ENCODE data around the gene TRABD.
"Not testable (repeated sequence)": the region's sequence is repeated elsewhere in the genome, so short reads cannot be mapped to it uniquely, and the experiment has no call there.

TRABD gene

DNA sequence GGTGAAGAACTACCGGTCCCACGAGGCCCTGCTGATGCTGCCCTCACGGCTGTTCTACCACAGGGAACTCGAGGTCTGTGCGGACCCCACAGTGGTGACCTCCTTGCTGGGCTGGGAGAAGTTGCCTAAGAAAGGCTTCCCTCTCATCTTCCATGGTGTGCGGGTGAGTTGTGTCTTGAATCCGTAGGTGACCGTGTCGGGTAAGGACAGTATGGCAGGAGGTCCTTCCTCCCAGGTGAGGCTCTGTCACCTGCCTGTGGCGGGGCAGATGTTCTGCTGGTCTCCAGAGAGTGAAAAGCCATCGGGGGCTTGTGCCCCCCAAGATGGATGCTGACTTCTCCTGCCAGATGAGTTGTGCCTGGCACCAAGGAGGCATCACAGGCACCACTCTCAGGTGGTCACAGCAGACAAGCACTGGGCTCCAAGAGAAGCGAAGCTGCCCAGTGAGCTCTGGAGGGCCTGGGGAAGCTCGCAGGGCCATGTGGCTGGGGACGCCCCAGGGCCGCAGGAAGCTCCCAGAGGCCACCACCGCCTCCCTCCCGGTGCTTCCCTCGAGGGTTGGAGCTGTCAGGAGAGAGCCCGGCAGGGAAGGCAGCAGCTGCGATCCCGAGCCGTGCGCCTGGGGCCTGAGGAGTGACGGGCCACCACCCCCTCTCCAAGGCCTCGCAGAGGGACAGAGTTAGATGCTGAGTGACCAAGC lies 32.5 kb upstream of the TRABD start:
- no peak for DNase-seq

DNA sequence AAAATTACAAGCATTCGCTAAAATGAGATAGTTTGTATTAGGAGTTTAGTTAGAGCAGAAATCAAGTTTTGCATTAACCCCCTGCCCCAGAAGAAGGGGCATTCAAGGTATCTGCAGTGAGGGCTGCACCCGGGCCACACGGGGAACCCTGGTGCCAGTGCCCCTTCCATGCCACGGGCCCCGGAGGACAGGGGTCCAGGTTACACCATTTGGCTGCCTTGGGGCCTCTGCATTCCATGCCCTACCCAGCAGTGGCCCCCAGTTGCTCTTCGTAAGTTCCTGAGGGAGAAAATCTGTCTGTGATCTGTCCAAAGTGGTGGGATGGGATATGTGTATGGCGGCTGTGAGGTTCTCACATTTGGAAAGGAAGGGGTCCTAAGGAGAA lies 32.0 kb upstream of the TRABD start:
- DNase-seq: no peak

DNA sequence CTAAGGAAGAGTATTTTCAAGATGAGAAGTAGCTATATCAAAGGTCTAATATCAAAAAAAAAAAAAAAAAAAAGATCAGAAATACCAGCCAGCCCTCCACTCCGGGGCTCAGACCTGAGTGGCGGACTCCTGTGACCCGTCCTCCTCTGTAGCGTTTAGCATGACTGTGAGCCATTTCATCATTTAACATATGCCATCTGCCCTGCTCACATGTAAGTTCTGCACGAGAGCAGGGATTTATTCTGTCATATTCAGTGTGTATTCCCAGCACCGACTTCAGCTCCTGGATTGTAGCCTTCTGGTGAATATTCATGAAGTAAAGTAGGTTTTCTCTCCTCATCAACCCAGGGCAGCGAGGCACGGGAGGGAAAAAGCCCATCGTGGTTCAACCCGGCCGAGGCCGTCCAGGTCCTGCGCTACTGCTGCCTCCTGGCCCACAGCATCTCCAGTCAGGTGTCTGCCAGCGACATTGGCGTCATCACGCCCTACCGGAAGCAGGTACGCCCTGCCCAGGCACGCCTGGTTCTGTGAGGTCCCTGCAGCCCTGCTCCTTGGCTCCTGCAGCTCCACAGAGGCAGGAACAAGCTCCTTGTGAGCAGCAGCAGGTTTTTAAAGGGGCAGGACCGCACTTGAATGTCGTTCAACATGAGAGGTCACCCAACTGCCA lies 27.9 kb upstream of the TRABD start:
- DNase-seq: no peak

DNA sequence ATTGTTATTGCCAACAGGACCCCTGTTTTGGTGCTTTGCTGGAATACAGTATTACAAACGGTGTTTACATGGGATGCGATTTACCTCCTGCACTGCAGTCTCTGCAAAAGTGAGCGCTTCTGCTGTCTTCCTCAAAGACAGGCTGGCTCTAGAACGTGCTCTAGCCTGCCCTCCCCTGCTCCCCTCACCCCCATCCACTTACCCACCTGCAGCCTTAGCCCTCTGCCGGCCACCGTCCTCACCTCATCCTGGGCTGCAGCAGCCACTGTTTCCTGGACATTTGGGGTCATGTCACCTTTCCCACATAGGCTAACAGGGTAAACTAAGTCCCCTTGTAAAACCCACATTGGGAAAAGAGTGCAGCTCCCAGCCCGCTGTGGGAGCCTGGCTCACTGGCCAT lies 24.8 kb upstream of the TRABD start:
- DNase-seq: no peak

DNA sequence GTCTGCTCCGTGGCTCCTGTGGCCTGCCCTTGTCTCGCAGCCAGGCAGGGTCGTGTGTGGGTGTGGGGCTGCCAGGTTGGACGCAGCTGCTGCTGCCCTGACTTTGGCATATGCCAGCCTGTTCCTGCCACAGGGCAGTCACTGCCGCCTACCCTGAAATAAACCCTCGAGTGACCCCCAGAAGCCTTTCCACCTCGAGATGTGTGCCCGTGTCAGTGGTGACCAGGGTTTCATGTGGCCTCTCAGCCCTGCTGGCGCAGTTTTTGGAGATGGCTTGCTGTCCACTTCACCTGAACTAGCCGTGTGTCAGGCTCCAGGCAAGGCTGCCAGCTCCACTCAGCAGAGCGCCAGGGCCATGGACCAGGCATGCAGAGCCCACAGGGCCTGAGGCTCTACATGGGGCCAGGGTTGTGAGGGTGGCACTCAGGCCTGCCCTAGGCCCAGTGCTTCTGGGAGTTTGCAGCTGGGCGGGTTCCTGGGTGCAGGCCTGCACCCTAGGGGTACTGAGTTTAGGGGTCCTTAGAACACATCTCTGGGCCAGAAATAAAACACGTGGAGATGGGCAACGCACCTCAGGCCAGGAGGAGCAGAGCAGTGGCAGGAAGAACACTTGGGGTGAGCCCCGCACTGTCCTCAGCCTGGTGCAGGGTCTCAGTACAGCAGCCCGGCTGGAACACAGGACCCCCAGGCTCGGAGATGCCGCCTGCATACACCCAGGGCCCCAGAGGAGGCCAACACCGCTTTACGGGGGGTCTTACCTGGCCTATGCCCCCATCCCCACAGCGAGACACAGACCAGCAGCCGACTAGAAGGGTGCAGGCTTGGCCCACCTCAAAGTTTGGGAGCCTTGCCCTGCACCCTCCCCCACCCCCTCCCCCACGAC lies 24.0 kb upstream of the TRABD start:
- DNase-seq: no peak

DNA sequence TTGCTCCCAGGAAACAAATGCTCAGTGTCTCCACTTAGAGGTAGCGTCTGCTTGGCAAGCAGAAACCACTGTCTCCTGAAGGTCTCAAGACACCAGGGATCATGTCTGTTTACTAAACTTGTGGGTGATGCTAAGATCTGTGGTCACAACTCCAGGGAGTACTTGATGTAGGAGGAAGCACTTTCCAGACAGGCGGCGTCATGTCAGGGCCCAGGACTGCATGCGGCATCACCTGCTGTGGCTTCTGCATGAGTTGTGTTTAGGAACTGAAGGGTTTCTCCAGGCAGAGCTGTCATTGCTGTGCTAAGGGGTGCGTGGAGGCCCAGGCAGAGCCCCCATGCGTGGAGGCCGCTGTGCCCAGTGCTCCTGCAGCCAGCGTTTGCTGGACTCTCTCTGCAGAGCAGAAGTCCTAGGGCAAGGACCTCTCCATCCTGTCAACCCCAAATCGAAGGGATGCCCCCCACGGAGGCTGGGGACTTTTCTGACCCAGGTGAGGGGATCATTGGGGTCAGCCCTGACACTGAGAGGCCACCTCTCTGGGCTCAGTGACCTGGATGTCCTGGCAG lies 23.2 kb upstream of the TRABD start:
- no peak for DNase-seq

DNA sequence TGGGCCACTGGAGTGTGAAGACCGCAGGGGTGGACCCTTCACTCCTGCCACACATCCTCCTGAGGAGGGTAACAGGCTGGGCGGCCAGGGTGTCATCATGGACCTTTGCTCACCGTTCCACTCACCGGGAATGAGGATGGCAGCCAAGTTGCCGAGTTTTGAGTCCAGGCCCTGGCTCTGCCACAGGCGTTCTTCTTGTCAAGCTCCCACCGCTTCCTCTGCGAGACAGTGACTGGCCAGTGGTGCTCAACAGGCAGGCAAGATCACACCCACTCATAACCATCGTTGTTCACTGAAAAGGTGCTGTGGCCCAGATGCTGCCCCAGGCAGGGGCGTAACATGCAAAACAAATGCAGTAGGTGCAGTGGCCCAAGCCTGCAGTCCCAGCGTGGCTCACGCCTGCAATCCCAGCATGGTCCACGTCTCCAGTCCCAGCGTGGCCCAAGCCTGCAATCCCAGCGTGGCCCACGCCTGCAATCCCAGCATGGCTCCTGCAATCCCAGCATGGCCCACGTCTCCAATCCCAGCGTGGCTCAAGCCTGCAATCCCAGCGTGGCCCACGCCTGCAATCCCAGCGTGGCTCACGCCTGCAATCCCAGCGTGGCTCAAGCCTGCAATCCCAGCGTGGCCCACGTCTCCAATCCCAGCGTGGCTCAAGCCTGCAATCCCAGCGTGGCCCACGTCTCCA lies 20.1 kb upstream of the TRABD start:
- DNase-seq: no peak

DNA sequence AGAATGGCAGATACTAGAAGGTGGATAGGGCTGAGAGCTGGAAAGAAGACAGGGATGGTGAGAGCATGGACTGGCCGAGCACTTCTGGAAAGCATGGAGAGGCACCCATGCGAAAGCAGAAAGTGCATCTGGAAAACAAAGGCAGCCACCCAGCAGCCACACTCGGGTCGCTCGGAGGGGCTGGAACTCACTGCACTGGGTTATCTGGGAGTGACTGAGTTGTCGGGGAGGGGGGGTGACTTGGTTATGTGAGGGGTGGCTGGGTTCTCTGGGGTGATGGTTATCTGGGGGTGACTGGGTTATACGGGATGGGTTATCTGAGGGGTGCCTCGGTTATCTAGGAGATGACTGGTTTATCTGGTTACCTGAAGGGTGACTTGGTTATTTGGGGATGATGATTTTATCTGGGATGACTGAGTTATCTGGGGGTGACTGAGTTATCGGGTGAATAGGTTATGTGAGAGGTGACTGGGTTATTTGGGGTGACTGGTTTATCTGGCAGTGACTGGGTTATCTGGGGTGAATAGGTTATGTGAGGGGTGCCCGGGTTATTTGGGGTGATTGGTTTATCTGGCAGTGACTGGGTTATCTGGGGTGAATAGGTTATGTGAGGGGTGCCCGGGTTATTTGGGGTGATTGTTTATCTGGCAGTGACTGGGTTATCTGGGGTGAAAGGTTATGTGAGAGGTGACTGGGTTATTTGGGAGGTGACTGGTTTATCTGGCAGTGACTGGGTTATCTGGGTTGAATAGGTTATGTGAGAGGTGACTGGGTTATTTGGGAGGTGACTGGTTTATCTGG lies 17.8 kb upstream of the TRABD start:
- no peak for DNase-seq

DNA sequence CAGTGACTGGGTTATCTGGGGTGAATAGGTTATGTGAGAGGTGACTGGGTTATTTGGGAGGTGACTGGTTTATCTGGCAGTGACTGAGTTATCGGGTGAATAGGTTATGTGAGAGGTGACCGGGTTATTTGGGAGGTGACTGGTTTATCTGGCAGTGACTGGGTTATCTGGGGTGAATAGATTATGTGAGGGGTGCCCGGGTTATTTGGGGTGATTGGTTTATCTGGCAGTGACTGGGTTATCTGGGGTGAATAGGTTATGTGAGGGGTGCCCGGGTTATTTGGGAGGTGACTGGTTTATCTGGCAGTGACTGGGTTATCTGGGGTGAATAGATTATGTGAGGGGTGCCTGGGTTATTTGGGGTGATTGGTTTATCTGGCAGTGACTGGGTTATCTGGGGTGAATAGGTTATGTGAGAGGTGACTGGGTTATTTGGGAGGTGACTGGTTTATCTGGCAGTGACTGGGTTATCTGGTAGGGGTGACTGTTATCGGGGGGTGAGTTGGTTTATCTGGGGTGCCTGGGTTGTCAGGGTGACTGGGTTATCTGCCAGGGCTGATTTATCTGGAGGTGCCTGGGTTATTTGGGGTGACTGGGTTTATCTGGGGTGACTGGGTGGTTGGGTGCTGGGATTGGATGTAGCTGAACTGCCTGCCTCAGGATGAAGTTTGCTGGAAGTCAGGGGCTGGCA lies 17.1 kb upstream of the TRABD start:
- DNase-seq: not testable (repeated sequence)

DNA sequence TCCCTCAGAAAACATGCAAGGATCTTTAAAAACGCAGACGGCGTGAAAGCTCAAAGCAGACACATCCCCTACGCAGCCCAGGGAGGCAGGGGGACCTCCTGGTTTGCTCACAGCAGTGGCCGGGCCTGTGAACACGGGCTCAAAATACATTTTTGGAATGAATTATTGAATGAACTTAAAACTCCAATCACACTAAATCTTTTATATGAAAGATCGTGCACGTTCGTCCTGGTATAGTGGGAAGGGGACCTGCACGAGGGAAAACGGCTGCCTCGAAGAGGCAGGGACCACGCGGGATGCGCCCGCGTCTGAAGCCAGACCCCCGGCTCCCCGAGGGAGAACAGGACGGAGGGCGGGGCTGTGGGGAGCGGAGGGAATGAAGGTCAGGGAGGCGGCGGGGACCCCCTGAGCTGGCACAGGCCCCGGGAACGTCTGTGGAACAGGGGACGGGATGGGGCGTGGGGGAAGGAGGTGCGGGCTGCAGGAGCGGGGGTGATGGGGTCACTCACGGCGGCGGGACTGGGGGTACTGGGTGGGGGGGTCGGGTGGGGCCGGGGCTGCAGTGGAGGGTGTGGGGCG lies 16.4 kb upstream of the TRABD start:
- DNase-seq: no peak

DNA sequence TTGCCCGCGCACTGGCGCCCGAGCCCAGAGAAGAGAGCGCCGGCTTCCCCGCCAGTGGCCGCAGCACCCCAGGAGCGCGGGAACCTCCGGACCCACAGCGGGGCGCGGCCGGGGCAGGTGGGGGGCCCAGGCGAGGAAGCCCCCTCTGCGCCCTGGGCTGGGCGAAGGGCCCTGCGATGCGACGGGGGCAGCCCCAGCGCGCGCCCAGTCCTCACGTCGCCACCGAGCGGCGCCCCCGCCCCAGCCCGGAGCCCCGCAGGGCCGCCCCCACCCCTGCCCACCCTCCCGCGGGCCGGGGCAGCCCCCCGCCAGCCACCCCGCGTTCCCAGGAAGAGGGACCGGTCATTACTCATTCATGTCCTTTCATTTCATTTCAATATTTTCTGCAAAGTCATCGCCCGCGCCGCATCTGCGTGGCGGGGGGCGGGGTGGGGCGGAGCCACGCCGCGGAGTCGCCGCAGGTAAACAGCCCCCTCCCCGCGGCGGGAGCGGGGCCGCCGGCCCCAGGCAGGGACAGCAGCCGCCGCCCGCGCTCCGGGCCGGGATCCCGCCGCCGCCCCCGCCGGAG lies 15.9 kb upstream of the TRABD start:
- DNase-seq: no peak

DNA sequence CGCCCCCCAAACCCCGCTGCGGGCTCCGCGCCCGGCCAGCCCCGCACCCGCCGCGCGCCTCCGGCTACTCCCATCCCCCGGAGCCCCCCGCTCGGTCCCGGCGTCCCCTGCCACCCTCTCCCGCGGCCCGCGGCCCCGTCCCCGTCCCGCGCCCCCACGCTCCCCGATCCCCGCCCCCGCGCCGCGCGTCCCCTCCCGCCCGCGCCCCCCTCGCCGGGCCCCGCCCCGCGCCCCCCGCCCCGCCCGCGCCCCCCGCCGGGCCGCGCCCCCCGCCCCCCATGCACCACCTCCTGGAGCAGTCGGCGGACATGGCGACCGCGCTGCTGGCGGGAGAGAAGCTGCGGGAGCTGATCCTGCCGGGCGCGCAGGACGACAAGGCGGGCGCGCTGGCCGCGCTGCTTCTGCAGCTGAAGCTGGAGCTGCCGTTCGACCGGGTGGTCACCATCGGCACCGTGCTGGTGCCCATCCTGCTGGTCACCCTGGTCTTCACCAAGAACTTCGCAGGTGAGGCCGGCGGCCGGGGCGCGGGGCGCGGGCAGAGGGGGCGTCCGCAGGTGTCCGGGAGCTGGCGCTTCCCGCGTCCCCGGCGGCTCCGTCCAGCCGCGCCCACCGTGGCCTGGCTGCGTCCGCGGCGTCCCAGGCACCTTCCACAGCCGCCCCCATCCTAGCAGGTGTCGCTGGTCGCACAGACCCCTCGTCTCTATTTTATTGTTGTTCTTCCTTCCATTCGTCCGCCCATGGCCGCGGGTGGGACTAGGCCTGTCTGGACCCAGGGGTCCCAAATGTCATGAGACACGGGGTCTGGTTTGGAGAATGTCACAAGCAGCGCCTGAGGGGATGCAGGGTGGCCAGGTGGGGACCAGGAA lies 15.0 kb upstream of the TRABD start, which contains the start of gene PANX2:
Gene PANX2 (plus strand): TSS at position 279 of the 866 bp plus-strand sequence. CDS start 0 bp downstream, at position 279.
- no peak for DNase-seq

DNA sequence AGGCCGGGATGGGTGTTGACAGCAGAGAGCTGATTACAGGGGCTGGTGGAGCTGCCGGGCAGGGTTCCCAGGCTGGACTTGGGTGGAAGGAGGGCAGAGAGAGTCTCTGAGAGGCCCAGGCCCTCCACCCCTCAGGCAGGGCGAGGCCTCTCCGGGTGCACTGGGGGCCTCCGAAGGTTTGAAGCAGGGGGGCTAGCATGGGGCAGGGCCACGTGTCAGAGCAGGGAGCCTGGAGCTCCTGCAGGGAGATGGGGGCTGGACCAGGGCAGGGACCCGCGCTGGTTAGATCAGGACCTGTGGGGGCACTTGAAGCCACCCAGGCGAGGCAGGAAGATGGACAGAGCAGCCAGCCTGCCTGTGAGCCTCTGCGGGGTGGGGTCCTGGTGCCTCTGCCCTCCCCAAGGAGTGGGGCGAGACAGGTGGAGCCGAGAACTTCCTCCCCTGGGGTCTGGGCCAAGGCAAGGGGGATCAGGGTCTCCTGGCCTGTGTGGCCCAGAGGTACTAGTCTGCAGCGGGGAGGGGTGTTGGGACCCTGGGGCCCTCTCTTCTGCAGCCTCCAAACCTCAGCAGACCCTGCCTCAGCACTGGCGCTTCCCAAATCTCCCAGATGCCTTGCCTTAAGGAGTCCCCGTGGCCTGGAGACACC lies 14.3 kb upstream of the TRABD start:
- DNase-seq: no peak

DNA sequence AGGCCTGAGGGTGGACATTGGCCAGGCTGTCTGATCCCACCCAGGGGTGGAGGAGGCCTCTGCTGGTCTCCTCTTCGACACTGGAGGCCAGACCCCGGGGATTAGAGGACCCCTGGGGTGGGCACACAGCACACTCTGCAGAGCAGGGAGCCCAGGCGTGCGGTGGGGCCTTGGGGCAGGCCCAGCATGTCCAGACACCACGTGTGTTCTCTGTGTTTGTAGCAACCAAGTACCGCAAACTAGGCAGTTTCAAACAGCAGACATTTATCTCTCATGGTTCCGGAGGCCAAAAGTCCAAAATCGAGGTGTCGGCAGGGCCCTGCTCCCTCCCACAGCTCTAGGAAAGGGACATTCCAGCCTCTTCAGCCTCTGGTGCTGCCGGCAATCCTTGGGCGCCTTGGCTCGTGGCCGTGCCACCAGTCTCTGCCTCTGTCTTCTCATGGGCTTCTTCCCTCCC lies 13.7 kb upstream of the TRABD start:
- no peak for DNase-seq

DNA sequence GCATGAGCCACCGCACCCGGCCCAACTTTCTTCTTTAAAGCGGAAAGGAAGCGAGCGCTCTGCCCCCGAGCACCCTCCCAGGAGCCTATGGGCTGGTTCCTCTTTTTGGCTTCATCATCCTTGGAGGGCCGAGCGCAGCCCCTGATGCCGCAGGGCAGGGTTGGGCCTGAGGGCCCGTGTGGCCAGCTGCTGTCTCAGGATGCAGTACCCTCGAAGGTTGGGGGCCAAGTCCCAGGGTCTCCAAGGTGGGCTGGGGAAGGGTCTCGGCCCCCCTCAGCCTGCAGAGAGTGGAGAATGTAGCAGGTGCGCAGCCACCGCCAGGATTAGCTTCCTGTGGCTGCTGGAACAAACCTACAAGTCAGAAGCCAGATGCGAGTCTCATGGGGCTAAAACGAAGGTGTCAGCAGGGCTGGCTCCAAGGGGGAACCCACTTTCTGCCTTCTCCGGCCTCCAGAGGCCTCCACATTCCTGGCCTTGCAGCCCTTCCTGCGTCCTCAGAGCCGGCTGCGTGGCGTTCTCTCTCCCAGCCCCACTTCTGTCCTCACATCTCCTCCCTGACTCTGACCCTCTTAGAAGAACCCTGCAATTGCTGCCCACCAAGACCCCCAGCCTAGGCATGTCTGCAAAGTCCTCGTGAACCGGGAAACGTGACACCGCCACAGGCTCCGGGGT lies 12.3 kb upstream of the TRABD start:
- DNase-seq: no peak

DNA sequence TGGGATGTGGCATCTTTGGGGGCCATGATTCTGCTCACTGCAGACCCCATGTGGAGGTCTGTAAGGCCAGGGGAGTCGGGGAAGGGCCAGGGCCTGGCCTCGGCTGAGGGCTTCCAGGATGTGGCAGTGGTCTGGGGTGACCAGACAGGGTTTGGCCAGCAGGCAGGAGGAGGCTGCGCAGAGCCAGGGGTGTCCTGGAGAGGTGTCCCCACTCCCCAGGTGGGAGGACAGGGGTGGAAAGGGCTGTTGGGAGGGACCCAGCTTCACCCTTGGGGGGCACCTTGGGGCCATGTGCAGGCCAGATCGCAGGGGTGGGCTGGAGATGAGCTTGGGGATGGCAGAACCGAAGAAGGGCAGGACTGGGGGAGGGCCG lies 11.7 kb upstream of the TRABD start:
- DNase-seq: no peak

DNA sequence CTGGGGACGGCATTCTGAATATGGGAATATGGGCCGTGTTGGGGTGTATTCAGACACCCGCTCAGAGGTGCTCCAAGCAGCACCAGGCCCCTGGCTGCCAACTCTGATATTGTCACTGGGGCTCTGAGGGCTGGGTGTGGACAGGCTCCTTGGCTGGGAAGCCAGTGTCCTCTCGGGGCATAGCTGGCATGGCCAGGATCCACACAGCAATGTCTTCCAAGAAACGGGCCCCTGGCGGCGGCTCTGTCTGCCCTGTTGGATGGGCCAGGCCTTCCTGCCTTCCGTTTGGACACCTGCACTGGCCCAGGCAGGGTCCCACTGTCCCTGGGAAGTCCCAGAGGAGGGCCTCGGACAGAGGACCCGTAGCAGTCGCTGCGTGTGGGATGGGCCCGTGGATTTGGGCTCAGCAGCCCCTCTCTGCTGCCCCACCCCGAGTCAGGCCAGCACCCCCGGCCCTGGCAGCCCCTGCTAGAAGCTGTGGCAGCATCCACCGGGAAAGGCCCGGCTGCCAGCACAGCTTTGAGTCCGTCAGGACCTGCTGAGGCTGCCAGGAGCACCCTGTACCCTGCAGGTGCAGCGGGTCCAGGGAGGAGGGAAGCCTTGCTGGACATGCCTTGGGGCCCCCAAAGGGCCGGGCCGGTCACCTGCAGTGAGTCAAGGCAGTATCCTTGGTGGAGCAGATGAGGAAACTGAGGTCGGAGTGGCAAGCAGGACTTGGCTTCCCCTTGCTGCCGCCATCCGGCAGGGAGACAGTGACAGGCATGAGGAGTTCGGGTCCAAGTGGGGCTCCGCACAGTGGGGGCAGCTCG lies 11.1 kb upstream of the TRABD start:
- no peak for DNase-seq

DNA sequence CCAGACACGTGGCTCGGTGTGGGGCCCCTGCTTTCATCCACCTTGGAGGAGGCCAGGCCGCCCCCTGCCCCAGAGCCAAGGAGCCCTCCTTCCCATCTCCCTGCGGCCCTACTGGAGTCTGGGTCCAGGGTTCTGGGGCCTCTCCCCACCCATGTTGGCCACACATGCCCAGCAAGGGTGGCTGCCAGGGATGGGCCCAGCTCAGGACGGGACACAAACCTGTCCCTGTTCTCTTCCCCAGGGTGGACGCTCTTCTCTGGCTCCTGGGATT lies 10.6 kb upstream of the TRABD start:
- no peak for DNase-seq
